Fibroblast of peridontal ligament (primary cell): ENCODE data around the gene SYCE1L.

Experiments used
- DNase-seq: peaks from one replicate; pipeline ENCODE4 v3.0.0-alpha.2; 2010; ENCODE audit errors: extremely low read depth

Gene SYCE1L

GRCh38 chr16:77250400-77250799 is 51.2 kb downstream of the SYCE1L start:
- peak; percentile 45 for DNase-seq
